Keratinocyte (primary cell): ENCODE results near the gene TRIM14. TPM values are rescaled to one million over a fixed set of nuclear protein-coding genes. Genes with fewer than 3 reads are reported as not detected.

Source experiments
- DNase-seq: peaks from one replicate; pipeline ENCODE4 v3.0.0-alpha.2; 2011; ENCODE audit warnings: low read depth, missing footprints, low spot score
- FAIRE-seq: peaks from 2 replicates; lab custom pipeline; 2011; peaks lifted over from hg19 to GRCh38; lab: Jason Lieb, UNC
- H2AFZ ChIP-seq: 2 replicates; pipeline ENCODE4 v1.6.0; 2012; ENCODE audit warnings: low read length, control low read depth, inconsistent platforms; ENCODE audit not compliant: control insufficient read depth
- H3K27ac ChIP-seq: 2 replicates; pipeline ENCODE4 v1.5.1; 2011; ENCODE audit warnings: low read length; ENCODE audit not compliant: control insufficient read depth, insufficient read depth
- H3K27me3 ChIP-seq: 3 replicates; pipeline ENCODE4 v1.6.0; 2011; ENCODE audit warnings: low read length; ENCODE audit not compliant: control insufficient read depth, insufficient read depth; ENCODE audit errors: extremely low read depth
- H3K36me3 ChIP-seq, 2 experiments: 2 replicates in 1 of 2; 3 replicates in 1 of 2; pipeline ENCODE4 v1.5.1; 2011; ENCODE audit warnings: low read length in 2 of 2, mild to moderate bottlenecking in 1 of 2; ENCODE audit not compliant: control insufficient read depth in 2 of 2, insufficient read depth in 2 of 2; ENCODE audit errors: extremely low read depth in 1 of 2
- H3K4me1 ChIP-seq: 3 replicates; pipeline ENCODE4 v1.5.1; 2011; ENCODE audit warnings: low read length; ENCODE audit not compliant: control insufficient read depth, insufficient read depth; ENCODE audit errors: extremely low read depth
- H3K4me2 ChIP-seq: 3 replicates; pipeline ENCODE4 v1.6.0; 2011; ENCODE audit warnings: low read depth, low read length; ENCODE audit not compliant: control insufficient read depth, insufficient read depth; ENCODE audit errors: extremely low read depth
- H3K4me3 ChIP-seq, 3 experiments: fragments of 200-600 bp in 1 of 3; sonication (generic) in 1 of 3; 2 replicates in 2 of 3; 3 replicates in 1 of 3; pipeline ENCODE4 v1.5.1; 2011 to 2016; ENCODE audit warnings: low read length in 3 of 3, mild to moderate bottlenecking in 3 of 3, control low read depth in 2 of 3, inconsistent platforms in 1 of 3, low read depth in 1 of 3, mixed read lengths in 1 of 3, mixed run types in 1 of 3, moderate library complexity in 1 of 3; ENCODE audit not compliant: control insufficient read depth in 2 of 3, insufficient read depth in 2 of 3; ENCODE audit errors: extremely low read depth in 1 of 3
- H3K79me2 ChIP-seq: 2 replicates; pipeline ENCODE4 v1.6.0; 2012; ENCODE audit warnings: low read length; ENCODE audit not compliant: control insufficient read depth, insufficient read depth
- H3K9ac ChIP-seq: 3 replicates; pipeline ENCODE4 v1.6.0; 2011; ENCODE audit warnings: low read length; ENCODE audit not compliant: control insufficient read depth, insufficient read depth; ENCODE audit errors: extremely low read depth
- H3K9me1 ChIP-seq: 3 replicates; pipeline ENCODE4 v1.6.0; 2011; ENCODE audit warnings: low read length; ENCODE audit not compliant: control insufficient read depth, insufficient read depth; ENCODE audit errors: extremely low read depth
- H3K9me3 ChIP-seq: 2 replicates; pipeline ENCODE4 v1.5.1; 2012; ENCODE audit warnings: low read depth, low read length; ENCODE audit not compliant: control insufficient read depth
- H4K20me1 ChIP-seq: 3 replicates; pipeline ENCODE4 v1.6.0; 2011; ENCODE audit warnings: low read length; ENCODE audit not compliant: control insufficient read depth, insufficient read depth; ENCODE audit errors: extremely low read depth
- EZH2 ChIP-seq: IDR thresholded peaks from one replicate; pipeline ENCODE4 v1.6.1; 2012; ENCODE audit warnings: inconsistent platforms, mild to moderate bottlenecking, low read length, moderate library complexity
- dilution Hi-C: fragments of 300-500 bp; cut with MboI; formaldehyde crosslinking; loops from one replicate; pipeline ENCODE4 v1.7.0; 2020; ENCODE audit warnings: low sequenced_read_pairs; ENCODE audit not compliant: extremely low pct_ligation_motif_present
- polyA plus RNA-seq, 5 experiments: library from polyadenylated mRNA; depleted of rRNA in 3 of 5; stranded (reverse) in 3 of 5; stranded (forward) in 1 of 5; unstranded in 1 of 5; fragments of >200 nt; gene quantifications; 1 replicate in 1 of 5; 2 replicates in 3 of 5; 3 replicates in 1 of 5; pipeline versions ENCODE4 v1.2.1 to v1.2.3, GENCODE V29; 2011 to 2012; ENCODE audit warnings: missing spikeins in 2 of 5, low read depth in 1 of 5, low replicate concordance in 1 of 5
- TF ChIP-seq, protein P1 (sequence below), 3 experiments: IDR thresholded peaks in 1 of 3; conservative IDR thresholded peaks in 1 of 3; optimal IDR thresholded peaks in 1 of 3; 2 replicates in 2 of 3; 3 replicates in 1 of 3; pipeline versions ENCODE3 to v1.5.1; 2011; ENCODE audit warnings: low read length in 3 of 3, mild to moderate bottlenecking in 3 of 3, moderate library complexity in 2 of 3, control low read depth in 1 of 3, inconsistent platforms in 1 of 3; ENCODE audit not compliant: insufficient read depth in 2 of 3; ENCODE audit errors: extremely low read depth in 1 of 3

The TRIM14 gene
- polyA plus RNA-seq, 1 donor (not counting 4 experiments of a cell fraction or from before 2014, with no cell fraction given): 22.1 TPM

DNA sequence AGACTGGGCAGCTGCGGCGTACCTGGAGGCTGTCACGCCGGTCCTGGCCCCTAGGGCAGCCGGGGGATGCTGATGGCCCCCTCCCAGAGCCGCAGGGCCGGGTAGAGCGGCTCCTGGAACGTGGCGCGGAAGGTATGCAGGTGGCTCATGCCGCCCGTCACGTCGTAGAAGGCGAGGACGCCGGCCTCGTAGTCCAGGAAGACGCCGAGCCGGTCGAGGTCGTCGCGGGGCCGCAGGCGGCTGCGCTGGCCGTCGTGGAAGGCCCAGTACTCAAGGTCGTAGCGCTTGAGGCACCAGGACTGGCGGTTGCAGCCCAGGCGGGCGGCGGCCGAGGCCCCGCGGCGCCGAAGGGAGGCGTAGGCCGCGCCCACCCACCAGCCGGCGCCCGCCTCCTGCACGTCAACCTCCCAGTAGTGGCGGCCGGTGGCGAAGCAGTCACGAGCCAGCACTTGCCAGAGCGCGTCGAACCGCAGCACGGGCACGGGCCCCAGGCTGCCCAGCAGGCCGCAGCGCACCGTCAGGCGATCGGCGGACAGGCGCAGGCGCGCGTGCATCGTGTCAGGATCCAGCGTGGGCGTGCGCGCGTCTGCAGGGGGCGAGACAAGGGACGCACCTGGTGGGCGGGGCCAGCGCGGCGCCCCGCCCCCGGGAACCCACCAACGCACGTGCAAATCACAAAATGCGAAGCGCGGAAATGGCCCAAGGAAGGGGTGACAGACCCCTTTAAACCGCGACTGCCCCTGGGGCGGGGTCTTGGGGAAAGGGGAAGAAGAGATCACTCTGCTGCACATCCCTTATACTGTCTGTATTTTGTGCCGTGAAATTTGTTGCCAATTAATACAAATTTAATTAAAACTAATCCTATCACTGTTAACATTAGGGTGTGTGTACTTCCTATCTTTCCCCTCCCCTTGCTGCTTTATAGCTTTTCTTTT is 31.3 kb downstream of the TRIM14 start:
- DNase-seq (peak; percentile 60), FAIRE-seq (no peak)
- H3K4me1 ChIP-seq: peaks cover 4% of the 10 kb centered on the region
- H3K79me2 ChIP-seq: no peaks in the 10 kb centered on the region
- TF ChIP-seq EZH2: no peak
- TF ChIP-seq, protein P1, sequence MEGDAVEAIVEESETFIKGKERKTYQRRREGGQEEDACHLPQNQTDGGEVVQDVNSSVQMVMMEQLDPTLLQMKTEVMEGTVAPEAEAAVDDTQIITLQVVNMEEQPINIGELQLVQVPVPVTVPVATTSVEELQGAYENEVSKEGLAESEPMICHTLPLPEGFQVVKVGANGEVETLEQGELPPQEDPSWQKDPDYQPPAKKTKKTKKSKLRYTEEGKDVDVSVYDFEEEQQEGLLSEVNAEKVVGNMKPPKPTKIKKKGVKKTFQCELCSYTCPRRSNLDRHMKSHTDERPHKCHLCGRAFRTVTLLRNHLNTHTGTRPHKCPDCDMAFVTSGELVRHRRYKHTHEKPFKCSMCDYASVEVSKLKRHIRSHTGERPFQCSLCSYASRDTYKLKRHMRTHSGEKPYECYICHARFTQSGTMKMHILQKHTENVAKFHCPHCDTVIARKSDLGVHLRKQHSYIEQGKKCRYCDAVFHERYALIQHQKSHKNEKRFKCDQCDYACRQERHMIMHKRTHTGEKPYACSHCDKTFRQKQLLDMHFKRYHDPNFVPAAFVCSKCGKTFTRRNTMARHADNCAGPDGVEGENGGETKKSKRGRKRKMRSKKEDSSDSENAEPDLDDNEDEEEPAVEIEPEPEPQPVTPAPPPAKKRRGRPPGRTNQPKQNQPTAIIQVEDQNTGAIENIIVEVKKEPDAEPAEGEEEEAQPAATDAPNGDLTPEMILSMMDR (optimal IDR thresholded peaks at IDR 0.05 in 1 of 3, IDR thresholded peaks at IDR 0.05 in 1 of 3, conservative IDR thresholded peaks at IDR 0.05 in 1 of 3; ENCODE audit: extremely low read depth in 1 of 3, insufficient read depth in 2 of 3, low read length in 3 of 3): peak in 1 of 3 experiments; percentile 6
- H3K9ac ChIP-seq: peak overlapping the region; percentile 58
- peak overlapping the region; percentile 37 for H3K27ac ChIP-seq
- peak overlapping the region in 2 of 3 experiments; percentile 7 to 28 for H3K4me3 ChIP-seq
- peaks cover 11 to 19% of the 10 kb centered on the region in 2 experiments for H3K36me3 ChIP-seq
- H3K4me2 ChIP-seq: peak overlapping the region; percentile 59
- dilution Hi-C loops: no loop called here
- H3K27me3 ChIP-seq: no peaks in the 10 kb centered on the region
- H3K9me3 ChIP-seq: no peaks in the 10 kb centered on the region
- H2AFZ ChIP-seq: peak overlapping the region; percentile 72
- H3K9me1 ChIP-seq: no peaks in the 10 kb centered on the region
- peaks cover 2% of the 10 kb centered on the region for H4K20me1 ChIP-seq

DNA sequence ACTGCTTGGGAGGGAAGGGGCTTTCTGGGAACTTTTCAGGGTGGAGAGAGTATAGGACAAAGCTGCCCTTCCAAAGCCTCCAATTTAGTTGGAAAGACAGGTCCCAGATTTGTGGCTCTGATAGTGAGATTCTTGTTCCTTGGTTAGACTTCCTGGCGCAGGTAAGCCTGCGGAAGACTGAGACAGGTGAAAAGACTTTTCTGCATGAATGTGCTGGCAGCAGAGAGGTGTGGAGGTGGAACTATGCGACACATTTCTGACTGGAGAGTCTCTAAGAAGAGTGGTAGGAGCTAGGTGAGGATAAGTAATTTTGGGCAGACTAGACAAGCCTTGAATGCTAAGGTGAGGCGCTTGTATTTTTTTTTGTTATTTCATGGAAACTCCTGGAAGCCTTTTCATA is 32.6 kb downstream of the TRIM14 start:
- no peak for DNase-seq
- Histone ChIP-seq H3K4me3 (no peak overlapping the region), H2AFZ (no peak overlapping the region), H3K36me3 (peaks cover 15 to 29% of the 10 kb centered on the region in 2 experiments), H3K9ac (no peak overlapping the region), H3K79me2 (no peaks in the 10 kb centered on the region), H4K20me1 (peaks cover 2% of the 10 kb centered on the region), H3K27ac (no peak overlapping the region), H3K4me2 (no peak overlapping the region), H3K4me1 (peaks cover 6% of the 10 kb centered on the region), H3K9me1 (no peaks in the 10 kb centered on the region), H3K27me3 (no peaks in the 10 kb centered on the region), H3K9me3 (no peaks in the 10 kb centered on the region)
- dilution Hi-C loops: no loop called here
- no peak for FAIRE-seq
- TF ChIP-seq, protein P1 (optimal IDR thresholded peaks at IDR 0.05 in 1 of 3, IDR thresholded peaks at IDR 0.05 in 1 of 3, conservative IDR thresholded peaks at IDR 0.05 in 1 of 3; ENCODE audit: extremely low read depth in 1 of 3, insufficient read depth in 2 of 3, low read length in 3 of 3): no peak
- TF ChIP-seq EZH2: no peak
